ENCODE results near the gene PRPSAP1.

Gene PRPSAP1, protein sequence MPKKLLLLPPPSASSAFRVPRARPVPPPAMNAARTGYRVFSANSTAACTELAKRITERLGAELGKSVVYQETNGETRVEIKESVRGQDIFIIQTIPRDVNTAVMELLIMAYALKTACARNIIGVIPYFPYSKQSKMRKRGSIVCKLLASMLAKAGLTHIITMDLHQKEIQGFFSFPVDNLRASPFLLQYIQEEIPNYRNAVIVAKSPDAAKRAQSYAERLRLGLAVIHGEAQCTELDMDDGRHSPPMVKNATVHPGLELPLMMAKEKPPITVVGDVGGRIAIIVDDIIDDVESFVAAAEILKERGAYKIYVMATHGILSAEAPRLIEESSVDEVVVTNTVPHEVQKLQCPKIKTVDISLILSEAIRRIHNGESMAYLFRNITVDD

DNA sequence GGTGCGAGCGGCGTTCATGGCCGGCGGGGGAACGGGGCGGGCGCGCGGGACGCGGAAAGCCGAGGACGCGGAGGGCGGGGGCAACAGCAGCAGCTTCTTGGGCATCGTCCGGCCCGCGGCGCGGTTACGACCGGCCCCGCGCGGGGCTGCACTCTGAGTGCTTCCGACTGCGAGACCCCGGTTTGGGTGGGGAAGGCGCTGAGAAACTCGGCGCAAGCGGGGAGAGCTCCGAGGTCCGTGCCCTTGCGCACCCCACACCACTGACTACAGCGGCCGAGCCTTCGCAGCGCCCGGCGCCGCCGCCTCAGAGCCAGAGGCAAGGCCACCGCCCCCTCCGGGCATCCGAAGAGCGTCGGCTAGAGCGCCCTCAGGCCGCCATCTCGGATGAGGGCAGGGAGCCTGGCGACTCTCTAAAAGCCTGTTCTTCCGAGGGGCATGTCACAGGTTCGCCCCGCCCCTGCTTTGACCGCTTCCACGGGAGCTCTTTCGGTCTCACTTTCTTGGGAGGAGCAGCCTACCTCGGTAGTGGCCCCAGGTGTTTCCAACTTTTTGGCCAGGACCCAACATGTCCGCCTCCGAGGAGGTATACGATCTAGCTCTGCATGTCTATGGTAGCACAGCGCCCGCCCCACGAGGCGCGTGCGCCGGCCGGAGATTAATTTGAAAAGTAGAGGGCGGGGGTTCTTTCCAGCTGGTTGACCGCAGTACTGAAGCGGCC, at the start of gene PRPSAP1:
Gene PRPSAP1 (minus strand): TSS at position 318 of the 718 bp plus-strand sequence. CDS start 213 bp downstream, at position 105.
- peak; percentile 84 for DNase-seq (ENCODE audit: low spot score)

DNA sequence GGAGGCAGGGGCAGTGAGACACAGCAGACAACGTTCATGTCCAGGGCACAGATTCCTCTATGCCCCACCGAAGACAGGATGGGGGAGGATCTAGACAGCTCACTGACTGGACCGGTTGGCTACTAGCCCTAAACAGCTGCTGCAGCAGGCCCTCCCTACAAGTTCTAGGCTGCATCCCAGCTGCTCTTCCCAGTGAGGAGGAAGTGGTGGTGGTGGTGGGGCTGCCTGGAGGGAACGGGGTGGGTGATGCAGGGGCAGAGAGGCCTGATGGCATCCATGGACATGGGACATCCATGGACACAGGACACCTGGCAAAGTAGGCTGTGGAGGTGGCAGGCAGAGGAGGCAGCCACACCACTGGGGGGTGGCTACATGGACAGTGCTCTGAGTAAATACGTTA, 49.0 kb upstream of the PRPSAP1 start:
- no peak for DNase-seq (ENCODE audit: low spot score)

DNA sequence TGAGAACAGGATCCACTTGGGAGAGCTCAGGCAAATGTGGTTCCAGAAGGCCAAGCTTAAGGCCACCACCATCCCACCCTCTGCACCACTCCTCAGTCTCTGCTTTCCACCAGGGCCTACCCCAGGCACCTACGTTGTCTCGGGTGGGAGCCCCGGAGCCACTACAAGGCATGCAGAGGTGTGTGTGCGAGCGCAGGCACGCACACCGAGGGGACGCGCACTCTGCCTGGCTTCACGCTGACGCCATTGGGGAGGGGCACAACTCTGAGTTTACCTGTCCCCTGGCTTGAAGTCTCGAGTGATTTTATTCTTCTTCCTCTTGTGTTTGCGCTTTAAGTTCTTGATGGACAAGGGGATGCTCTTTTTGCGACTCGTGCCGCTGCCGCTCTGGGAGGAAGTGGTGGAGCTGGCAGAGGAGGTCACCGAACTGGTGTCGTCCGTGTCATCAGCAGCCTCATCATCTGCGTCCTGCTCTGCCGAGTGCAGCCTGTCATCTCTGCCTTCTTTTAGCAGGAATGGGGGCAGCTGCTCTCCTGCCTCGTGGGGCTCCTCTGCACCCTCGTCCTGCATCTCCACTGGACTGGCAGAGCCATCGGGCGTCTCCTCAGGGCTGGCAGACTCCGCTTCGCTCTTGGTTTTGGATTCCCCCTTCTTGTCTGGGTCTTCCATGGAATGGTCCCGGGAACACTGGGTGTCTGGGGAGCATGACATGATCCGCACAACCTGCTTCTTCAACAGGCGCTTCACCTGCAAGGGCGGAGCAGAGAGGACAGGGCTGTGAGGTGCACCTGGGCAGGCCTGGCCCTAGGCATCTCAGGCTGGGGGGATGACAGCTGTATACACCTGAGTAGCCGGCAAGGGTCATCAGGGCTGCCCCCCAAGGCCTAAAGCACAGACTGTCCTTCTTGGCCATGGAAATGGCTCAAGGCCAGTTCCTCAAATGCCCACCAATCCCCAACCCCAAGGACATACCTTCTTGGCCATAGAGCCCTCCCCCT, 45.8 kb upstream of the PRPSAP1 start:
- no peak for DNase-seq (ENCODE audit: low spot score)

DNA sequence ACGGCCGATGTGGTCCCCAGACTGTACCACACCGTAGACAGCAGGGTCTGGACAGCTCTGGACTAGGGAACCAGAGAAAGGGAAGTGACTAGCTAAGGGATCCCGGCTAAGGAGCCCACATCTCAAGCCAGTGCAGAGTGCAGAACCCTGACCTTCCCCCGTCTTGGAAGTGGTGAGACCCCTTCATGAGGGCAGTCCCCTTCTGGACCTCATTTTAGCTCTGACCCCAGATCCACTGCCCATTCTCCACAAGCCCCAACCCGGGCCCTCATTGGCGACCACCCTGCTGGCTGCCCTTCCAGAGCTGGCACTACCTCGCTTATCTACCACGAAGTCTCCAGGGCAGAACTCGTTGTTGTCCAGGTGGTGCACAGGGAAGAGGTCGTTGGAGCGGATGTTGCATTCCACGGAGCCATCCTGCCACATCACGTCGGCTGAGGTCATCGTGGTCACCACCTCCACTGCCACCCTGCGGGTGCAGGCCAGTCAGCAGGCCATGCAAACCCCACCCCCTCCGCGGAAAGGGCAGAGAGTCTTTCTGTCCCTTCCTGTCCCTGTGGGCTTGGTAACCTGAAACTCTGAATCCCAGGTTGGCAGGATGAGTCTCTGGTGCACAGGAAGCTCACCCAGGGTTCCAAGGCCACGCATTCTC, 44.9 kb upstream of the PRPSAP1 start:
- DNase-seq (ENCODE audit: low spot score) = no peak

DNA sequence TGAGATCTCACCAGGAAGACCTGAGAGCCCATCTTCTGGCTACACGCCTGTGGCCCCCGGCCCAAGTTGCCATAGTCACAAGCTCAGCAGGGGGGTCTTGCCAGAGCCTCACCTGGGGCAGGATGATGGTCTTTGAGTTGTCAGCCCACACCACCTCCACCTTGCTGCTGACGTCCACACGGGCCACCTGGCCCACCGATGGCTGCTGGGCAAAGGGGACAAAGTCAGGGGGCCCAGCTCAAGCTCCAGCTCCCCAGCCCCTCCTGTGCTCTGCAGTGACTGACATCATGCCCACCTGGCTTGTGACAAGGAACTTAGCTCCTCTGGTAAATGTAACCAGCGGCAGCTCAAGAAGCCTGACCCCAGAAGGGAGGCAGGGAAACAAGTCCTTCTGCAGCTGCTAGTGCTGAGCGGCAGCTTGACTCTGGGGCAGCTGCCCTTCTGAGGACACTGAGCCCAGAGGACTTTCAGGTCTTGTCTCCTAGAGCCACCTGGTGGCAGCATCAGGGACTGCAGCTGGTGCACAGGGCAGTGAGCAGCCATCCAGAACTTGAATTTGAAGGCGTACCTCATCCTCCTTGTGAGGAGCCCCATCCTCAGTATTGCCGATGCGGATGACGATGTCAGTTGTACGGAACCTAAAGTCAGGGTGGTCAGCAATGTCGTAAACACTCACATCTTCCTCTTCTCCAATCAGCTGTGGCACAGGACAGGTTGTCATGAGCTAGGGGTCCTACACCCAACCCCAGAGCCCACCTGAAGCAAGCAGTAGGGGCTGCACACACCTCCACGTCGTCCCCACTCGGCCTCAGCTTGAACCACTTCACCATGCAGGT, 44.2 kb upstream of the PRPSAP1 start:
- peak; percentile 87 for DNase-seq (ENCODE audit: low spot score)

DNA sequence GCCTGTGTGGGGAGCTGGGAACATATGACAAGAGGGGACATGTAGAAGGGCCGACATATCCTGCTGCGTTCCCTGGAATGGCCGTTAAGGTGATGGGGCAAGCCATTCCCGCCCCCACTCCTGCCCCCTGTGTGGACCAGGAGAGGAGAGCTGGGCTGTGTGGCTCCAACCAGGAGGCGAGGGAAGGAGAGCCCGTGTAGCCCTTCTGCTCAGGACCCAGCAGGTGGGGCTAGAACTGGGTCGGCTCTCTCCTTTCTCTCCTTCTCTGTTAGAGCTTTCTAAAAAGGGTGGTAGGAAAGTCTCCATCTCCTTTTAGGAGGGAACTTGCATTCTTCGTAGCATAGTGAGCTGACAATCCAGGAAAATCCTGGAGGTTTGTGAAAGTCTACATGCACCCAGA, 43.5 kb upstream of the PRPSAP1 start:
- DNase-seq (ENCODE audit: low spot score) = no peak

DNA sequence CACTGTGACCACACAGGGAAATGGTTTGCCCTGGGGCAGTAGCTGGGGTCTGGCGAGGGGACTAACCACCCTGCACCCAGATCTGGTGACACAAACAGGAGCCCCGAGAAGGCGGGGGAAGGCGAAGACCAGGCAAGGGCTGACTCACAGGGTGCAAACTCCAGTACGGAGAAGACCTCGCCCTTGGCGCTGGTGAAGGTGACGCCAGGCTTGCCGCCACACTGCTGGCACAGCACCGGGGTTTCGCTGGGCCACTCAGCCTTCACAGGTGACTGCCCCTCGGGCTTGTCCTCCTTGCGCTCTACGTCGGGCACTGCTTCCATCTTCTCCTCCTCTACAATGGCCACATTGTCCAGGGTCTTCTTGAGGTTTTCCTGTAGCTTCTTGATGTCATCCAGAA, 42.3 kb upstream of the PRPSAP1 start:
- DNase-seq (ENCODE audit: low spot score) = no peak

DNA sequence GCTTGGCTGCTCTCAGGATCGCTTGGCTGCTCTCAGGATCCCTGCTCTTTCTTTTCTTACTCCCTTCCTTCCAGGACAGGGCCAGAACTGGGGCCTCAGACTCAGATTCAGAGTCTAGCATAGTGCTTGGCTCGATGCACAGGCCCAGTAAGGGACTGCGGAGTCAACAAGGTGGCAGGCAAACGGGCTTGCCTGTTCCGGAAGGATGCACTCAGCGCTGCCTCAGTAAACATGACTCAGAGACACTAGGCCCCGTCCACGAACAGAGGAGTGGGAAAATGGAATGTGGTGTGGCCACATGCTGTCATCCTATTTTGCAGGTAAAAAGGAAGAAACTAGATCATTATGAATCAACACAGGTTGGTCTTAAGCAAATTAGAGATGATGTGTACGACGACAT, 40.5 kb upstream of the PRPSAP1 start:
- no peak for DNase-seq (ENCODE audit: low spot score)

DNA sequence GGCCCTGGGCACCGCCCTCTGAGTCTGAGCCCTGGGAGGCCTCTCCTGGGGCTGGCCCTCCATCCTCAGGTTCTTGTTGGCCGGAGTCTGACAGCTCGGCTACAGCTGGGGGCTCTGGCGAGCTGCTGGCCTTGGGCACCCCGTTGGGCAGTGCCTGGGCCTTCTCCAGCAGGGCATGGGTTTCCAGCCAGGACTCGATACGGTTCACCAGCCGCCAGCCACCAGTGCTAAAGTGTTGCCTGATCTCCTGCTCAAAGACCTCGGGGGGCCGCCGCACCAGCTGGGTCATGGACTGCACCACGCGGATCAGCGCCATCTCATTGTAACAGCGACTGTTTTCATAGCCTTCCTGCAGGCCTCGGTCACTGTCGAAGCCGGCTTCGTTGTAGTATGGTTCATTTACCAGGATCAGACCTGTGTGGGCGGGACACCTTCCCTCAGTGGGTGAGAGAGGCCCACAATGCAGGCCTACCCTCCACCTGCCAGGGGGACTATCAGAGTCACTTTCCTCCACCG, 37.5 kb upstream of the PRPSAP1 start:
- DNase-seq (ENCODE audit: low spot score) = no peak

DNA sequence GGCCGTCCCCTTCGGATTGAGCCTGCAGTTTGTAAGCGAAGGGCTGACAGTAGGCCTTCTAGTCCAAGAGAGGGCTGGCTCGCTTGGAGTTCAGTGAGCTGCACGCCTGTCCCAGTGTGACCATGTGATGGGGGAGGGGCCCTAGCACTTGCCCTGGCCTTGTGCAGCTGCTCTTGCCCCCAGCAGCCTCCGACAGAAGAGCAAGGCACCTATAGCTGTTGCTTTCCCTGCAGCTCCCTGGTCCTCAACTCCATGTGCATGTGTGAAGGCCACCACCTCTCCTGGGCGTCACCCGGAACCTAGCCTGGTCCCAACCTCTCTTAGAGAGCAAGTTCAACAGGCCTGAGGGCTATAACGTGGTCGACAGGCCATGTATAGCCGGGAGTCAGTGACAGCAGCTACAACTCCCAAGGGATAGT, 36.3 kb upstream of the PRPSAP1 start:
- no peak for DNase-seq (ENCODE audit: low spot score)

DNA sequence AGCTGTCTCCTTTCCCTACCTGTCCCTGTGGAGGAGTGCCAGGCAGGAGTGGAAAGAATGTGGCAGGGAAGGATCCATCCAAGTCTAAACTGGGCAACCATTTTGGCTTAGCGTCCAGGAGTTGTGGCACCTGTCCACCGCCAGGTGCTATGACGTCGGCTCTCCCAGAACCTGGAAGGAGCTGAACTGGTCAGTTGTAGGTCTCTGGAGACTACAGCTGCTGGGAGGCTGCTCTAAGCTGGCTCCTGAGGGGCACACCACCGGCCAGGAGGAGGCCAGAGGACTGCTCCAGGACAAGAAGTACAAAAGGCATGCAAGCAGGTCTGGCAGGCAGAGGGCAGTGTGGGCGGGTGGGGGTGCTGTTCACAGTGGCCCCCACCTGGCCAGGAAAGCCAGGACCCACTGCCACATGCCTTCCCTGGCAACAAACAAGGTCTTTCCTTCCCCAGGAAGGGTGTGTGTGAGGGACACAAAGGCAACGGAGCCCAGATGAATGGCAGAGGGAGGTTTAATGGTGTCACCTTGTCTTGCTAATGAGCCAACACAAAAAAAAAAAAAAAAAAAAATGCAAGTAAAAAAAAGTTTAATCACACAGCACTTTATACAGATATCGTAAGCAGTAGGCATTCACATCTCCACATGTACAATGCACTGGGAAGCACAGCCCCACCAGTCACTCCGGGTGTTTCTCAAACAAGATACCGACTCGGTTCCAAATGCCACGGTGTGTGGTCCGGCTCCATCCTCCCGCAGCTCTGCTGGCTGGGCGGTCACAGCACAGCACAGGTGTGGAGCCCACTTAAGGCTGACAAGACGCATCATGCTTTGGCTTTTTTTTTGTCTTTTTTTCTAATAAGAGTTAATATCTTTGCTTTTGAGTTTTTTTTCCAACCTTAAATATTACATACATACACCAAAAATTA, 35.5 kb upstream of the PRPSAP1 start:
- no peak for DNase-seq (ENCODE audit: low spot score)

DNA sequence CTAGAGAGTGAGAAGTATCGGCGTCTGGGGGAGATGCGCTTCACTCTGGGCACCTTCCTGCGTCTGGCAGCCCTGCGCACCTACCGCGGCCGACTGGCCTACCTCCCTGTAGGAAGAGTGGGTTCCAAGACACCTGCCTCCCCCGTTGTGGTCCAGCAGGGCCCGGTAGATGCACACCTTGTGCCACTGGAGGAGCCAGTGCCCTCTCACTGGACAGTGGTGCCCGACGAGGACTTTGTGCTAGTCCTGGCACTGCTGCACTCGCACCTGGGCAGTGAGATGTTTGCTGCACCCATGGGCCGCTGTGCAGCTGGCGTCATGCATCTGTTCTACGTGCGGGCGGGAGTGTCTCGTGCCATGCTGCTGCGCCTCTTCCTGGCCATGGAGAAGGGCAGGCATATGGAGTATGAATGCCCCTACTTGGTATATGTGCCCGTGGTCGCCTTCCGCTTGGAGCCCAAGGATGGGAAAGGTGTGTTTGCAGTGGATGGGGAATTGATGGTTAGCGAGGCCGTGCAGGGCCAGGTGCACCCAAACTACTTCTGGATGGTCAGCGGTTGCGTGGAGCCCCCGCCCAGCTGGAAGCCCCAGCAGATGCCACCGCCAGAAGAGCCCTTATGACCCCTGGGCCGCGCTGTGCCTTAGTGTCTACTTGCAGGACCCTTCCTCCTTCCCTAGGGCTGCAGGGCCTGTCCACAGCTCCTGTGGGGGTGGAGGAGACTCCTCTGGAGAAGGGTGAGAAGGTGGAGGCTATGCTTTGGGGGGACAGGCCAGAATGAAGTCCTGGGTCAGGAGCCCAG, 33.5 kb upstream of the PRPSAP1 start:
- DNase-seq (ENCODE audit: low spot score) = no peak

DNA sequence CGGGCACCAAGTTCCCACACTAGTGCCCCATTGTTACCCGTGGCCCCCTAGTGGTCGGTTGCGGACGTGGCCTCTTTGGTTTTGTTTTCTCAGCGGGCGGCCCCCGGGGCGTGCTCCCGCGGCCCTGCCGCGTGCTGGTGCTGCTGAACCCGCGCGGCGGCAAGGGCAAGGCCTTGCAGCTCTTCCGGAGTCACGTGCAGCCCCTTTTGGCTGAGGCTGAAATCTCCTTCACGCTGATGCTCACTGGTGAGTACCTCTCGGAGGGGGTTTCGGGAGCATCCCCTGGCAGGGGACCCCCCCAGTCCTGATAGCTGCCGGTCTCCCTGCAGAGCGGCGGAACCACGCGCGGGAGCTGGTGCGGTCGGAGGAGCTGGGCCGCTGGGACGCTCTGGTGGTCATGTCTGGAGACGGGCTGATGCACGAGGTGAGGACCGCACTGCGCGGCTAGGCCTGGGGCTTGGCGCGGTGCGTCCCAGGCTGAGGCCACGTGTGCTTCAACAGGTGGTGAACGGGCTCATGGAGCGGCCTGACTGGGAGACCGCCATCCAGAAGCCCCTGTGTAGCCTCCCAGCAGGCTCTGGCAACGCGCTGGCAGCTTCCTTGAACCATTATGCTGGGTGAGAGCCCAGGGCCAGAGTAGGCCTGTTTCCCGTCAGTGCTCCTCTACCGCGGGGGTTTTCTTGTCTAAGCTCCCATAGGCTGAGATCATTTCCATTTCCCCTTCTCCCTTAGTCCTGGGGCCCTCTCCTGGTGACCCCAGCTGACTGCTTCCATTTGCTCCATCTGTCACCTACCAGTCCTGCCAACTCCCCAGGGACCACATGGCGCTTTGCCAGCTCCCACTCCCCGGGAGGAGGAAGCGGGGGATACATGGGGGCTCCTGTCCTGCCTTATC, 32.4 kb upstream of the PRPSAP1 start:
- DNase-seq (ENCODE audit: low spot score) = peak; percentile 83

DNA sequence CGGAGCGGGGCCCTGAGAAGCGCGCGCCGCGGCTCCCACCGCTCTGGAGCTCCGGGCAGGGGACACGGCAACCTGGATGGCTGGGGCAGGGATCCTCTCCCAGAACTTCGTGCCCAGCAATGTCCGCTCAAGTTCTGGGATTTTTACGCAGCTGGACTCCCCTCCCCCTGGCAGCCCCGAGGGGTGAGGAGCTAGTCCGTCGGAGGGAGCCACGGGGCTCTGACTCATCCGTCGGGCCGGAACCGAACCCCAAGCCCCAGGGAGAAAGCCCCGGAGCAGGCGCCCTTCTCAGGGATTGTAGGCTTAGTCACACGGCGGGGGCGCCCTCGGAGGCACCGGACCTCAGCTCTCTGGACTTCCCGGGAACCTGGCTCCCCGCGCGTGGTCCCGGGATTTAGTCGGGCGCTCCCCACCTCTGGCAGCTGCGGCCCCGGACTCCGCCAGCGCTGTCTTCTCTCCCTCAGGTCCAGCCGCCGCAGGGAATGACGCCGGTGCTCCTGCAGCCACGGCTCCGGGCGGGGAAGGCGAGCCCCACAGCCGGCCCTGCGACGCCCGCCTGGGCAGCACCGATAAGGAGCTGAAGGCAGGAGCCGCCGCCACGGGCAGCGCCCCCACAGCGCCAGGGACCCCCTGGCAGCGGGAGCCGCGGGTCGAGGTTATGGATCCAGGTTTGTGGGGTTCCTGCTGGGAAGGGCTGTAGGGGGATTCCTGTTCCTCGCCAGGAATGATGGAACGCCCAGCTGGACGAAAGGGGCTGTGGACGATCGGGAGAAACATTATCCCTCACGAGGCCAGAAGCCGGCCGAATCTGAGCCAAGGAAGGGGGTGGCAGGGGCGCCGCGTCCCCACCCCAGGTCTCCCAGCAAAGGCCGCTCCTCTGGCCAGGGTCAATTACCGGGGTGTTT, 31.5 kb upstream of the PRPSAP1 start:
- DNase-seq (ENCODE audit: low spot score) = peak; percentile 38

DNA sequence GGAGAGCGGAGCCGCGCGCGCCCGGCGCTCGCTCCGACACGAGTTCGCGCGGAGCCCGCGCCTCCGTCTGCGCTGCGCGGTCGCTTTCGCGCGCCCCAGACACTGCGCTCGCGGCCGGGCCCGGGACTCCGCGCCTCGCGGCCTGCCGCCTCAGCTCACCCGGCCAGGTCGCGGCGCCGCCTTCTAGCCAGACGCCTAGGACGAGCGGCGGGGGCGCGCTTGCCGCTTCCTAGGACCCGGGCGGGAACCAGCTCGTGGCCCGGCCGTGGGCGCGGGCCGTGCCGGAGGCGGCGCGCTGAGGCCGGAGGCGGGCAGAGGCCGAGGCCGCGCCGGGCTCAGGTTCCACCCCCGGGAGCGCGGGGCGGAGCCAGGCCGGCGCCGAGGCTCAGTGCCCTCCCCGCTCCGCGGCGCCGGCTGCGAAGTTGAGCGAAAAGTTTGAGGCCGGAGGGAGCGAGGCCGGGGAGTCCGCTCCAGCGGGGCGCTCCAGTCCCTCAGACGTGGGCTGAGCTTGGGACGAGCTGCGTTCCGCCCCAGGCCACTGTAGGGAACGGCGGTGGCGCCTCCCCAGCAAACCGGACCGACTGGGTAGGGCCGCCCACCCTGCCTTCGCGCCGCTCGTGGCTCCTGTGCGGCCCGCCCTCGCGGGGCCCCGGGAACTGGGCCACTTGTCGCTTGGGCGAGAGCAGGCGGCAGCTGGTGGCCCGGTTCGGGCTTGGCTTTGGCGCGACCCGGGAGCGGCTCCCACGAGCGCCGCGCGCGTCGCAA, 30.7 kb upstream of the PRPSAP1 start, which contains the start of gene SPHK1:
Gene SPHK1 (plus strand): TSS at position 388 of the 765 bp plus-strand sequence. CDS start 1,036 bp downstream, outside the sequence.
- DNase-seq (ENCODE audit: low spot score) = peak; percentile 49

All from CD4-positive, alpha-beta T cell treated with Interleukin-2 at 100 ng/mL for 4 hours (primary cell).